SK-N-SH (cell line): Measurements from ENCODE around the gene WASF1. TPM values are rescaled to one million over a fixed set of nuclear protein-coding genes. Genes with fewer than 3 reads are reported as not detected.

Source experiments
- CTCF ChIA-PET: fragments of 300-600, 350-600 bp; formaldehyde crosslinking; extraction: SDS; loops from one replicate; lab custom pipeline; 2021; lab: Yijun Ruan, JAX
- POLR2A ChIA-PET: fragments of 350-600 bp; sonication (Branson Sonifier 250); formaldehyde crosslinking; extraction: SDS; loops from one replicate; lab custom pipeline; 2020; ENCODE audit warnings: antibody characterized with exemption, inconsistent platforms; lab: Yijun Ruan, JAX
- DNase-seq: peaks from one replicate; pipeline ENCODE4 v3.0.0; 2012
- H2AFZ ChIP-seq: fragments of 200-600 bp; sonication (generic); 2 replicates; pipeline ENCODE4 v1.8.1; 2016; ENCODE audit warnings: antibody characterized with exemption, mild to moderate bottlenecking, low read depth
- H3F3A ChIP-seq: fragments of 200-600 bp; sonication (generic); replicated peaks from 2 replicates; pipeline ENCODE3; 2016; ENCODE audit warnings: antibody characterized with exemption, mild to moderate bottlenecking; ENCODE audit not compliant: insufficient read depth
- H3K27ac ChIP-seq, 2 experiments: fragments of 200-500 bp in 1 of 2; fragments of 200-600 bp in 1 of 2; sonication (Bioruptor generic) in 1 of 2; sonication (generic), shearing (Covaris generic) in 1 of 2; 2 replicates each; pipeline versions ENCODE4 v1.5.1 to v1.6.1; 2014 to 2016; ENCODE audit warnings: low read depth in 2 of 2, inconsistent platforms in 1 of 2, low read length in 1 of 2, mild to moderate bottlenecking in 1 of 2, mixed read lengths in 1 of 2
- H3K27me3 ChIP-seq: fragments of 200-600 bp; sonication (generic), shearing (Covaris generic); 2 replicates; pipeline ENCODE4 v1.6.1; 2016; ENCODE audit warnings: mixed run types; ENCODE audit not compliant: insufficient read depth
- H3K36me3 ChIP-seq, 2 experiments: fragments of 200-500 bp in 1 of 2; fragments of 200-600 bp in 1 of 2; sonication (Bioruptor generic) in 1 of 2; sonication (generic) in 1 of 2; replicated peaks in 1 of 2; 2 replicates each; pipeline versions ENCODE3 to v1.5.1; 2014 to 2016; ENCODE audit warnings: low read length in 1 of 2, mild to moderate bottlenecking in 1 of 2; ENCODE audit not compliant: insufficient read depth in 2 of 2, control insufficient read depth in 1 of 2
- H3K4me1 ChIP-seq, 2 experiments: fragments of 200-500 bp in 1 of 2; fragments of 200-600 bp in 1 of 2; sonication (Bioruptor generic) in 1 of 2; sonication (generic), shearing (Covaris generic) in 1 of 2; 2 replicates each; pipeline versions ENCODE4 v1.5.1 to v1.6.1; 2014 to 2016; ENCODE audit warnings: low read depth in 1 of 2, low read length in 1 of 2, mixed run types in 1 of 2; ENCODE audit not compliant: insufficient read depth in 2 of 2, control insufficient read depth in 1 of 2
- H3K4me2 ChIP-seq: fragments of 200-600 bp; sonication (generic), shearing (Covaris generic); 2 replicates; pipeline ENCODE4 v1.6.1; 2017; ENCODE audit warnings: mixed run types
- H3K4me3 ChIP-seq, 2 experiments: fragments of 200-500 bp in 1 of 2; fragments of 200-600 bp in 1 of 2; sonication (Bioruptor generic) in 1 of 2; sonication (generic), shearing (Covaris generic) in 1 of 2; 2 replicates each; pipeline versions ENCODE4 v1.5.1 to v1.8.1; 2014 to 2016; ENCODE audit warnings: low read depth in 2 of 2, inconsistent platforms in 1 of 2, low read length in 1 of 2, mild to moderate bottlenecking in 1 of 2, mixed read lengths in 1 of 2, moderate library complexity in 1 of 2
- H3K79me2 ChIP-seq: fragments of 200-600 bp; sonication (generic); 2 replicates; pipeline ENCODE4 v1.8.1; 2017; ENCODE audit warnings: mild to moderate bottlenecking; ENCODE audit not compliant: insufficient read depth
- H3K9ac ChIP-seq: fragments of 200-600 bp; sonication (generic); 2 replicates; pipeline ENCODE4 v1.6.1; 2017; ENCODE audit warnings: mixed run types
- H3K9me2 ChIP-seq: fragments of 200-600 bp; sonication (generic); 2 replicates; pipeline ENCODE4 v1.6.1; 2017; ENCODE audit warnings: mixed run types
- H3K9me3 ChIP-seq: fragments of 200-600 bp; sonication (generic); 2 replicates; pipeline ENCODE4 v1.6.1; 2017; ENCODE audit warnings: mixed run types, mild to moderate bottlenecking, moderate library complexity
- H4K20me1 ChIP-seq: fragments of 200-600 bp; sonication (generic); 2 replicates; pipeline ENCODE4 v1.6.1; 2017; ENCODE audit warnings: mild to moderate bottlenecking, mixed run types; ENCODE audit not compliant: insufficient read depth
- CHD2 ChIP-seq: fragments of 150-350 bp; IDR thresholded peaks from 2 replicates; pipeline ENCODE4 v1.6.1; 2018; ENCODE audit warnings: low read length; ENCODE audit not compliant: partially characterized antibody
- CTCF ChIP-seq: fragments of 200-600 bp; sonication (generic); IDR thresholded peaks from 2 replicates; pipeline ENCODE4 v1.6.1; 2017; ENCODE audit warnings: antibody characterized with exemption, mild to moderate bottlenecking, moderate library complexity
- EP300 ChIP-seq, 2 experiments: IDR thresholded peaks; 2 replicates each; pipeline versions ENCODE4 v1.4.0 to v1.6.1; 2012; ENCODE audit warnings: borderline replicate concordance in 1 of 2, low read depth in 1 of 2, low read length in 1 of 2
- GABPA ChIP-seq: IDR thresholded peaks from 2 replicates; pipeline ENCODE4 v1.4.0; 2012; ENCODE audit warnings: low read depth, mild to moderate bottlenecking
- GATA2 ChIP-seq: sonication (generic); formaldehyde crosslinking; IDR thresholded peaks from 2 replicates; pipeline ENCODE4 v1.5.0; 2020; ENCODE audit warnings: mild to moderate bottlenecking, missing genetic modification reagents
- IRF3 ChIP-seq: fragments of 150-350 bp; IDR thresholded peaks from 2 replicates; pipeline ENCODE4 v1.6.1; 2016; ENCODE audit warnings: mild to moderate bottlenecking, low read depth, low read length
- MEF2A ChIP-seq: IDR thresholded peaks from 2 replicates; pipeline ENCODE4 v1.4.0; 2012; ENCODE audit warnings: low read depth, borderline replicate concordance
- NFIC ChIP-seq: IDR thresholded peaks from 2 replicates; pipeline ENCODE4 v1.4.0; 2012; ENCODE audit warnings: borderline replicate concordance
- POLR2AphosphoS5 ChIP-seq: IDR thresholded peaks from 2 replicates; pipeline ENCODE4 v1.6.1; 2012; ENCODE audit warnings: low read depth, low read length
- RAD21 ChIP-seq: IDR thresholded peaks from 2 replicates; pipeline ENCODE4 v1.6.1; 2012; ENCODE audit warnings: mild to moderate bottlenecking, low read length
- REST ChIP-seq: IDR thresholded peaks from 2 replicates; pipeline ENCODE4 v1.6.1; 2012; ENCODE audit warnings: mild to moderate bottlenecking, low read depth, low read length, moderate library complexity
- RFX5 ChIP-seq: IDR thresholded peaks from 2 replicates; pipeline ENCODE4 v1.6.1; 2012; ENCODE audit warnings: mild to moderate bottlenecking, improper control_type of control experiment, low read length
- SIN3A ChIP-seq: IDR thresholded peaks from 2 replicates; pipeline ENCODE4 v1.6.1; 2012; ENCODE audit warnings: low read depth, mild to moderate bottlenecking, low read length, moderate library complexity, borderline replicate concordance
- SMC3 ChIP-seq: IDR thresholded peaks from 2 replicates; pipeline ENCODE4 v1.6.1; 2012; ENCODE audit warnings: low read depth, low read length, improper control_type of control experiment
- TEAD4 ChIP-seq: IDR thresholded peaks from 2 replicates; pipeline ENCODE4 v1.4.0; 2012; ENCODE audit warnings: mild to moderate bottlenecking, borderline replicate concordance; ENCODE audit not compliant: insufficient read depth
- USF1 ChIP-seq: IDR thresholded peaks from 2 replicates; pipeline ENCODE4 v1.4.0; 2012; ENCODE audit warnings: low read depth, borderline replicate concordance
- USF2 ChIP-seq: fragments of 150-350 bp; IDR thresholded peaks from 2 replicates; pipeline ENCODE4 v1.6.1; 2017; ENCODE audit warnings: antibody characterized with exemption, low read length, low read depth, borderline replicate concordance
- YY1 ChIP-seq: IDR thresholded peaks from 2 replicates; pipeline ENCODE4 v1.4.0; 2012; ENCODE audit warnings: low read depth, mild to moderate bottlenecking
- ZBTB33 ChIP-seq: IDR thresholded peaks from 2 replicates; pipeline ENCODE4 v1.4.0; 2012; ENCODE audit warnings: low read depth, borderline replicate concordance
- WGBS: methylation state at CpG from one replicate; pipeline ENCODE4 v1.1.6; 2017; ENCODE audit warnings: low lambda C conversion rate; 5-methylcytosine and 5-hydroxymethylcytosine counted together
- polyA plus RNA-seq, 3 experiments: library from polyadenylated mRNA; depleted of rRNA; stranded (reverse); fragments of >200 nt; gene quantifications; 2 replicates each; pipeline ENCODE4 v1.2.3, GENCODE V29; 2012

WASF1 gene
- polyA plus RNA-seq, 1 of the 3 experiments (the other 2 are of a cell fraction), result 31.4 TPM

GRCh38 chr6:110054664-110055386, 124.6 kb downstream of the WASF1 start:
- Histone ChIP-seq H3F3A (no peaks in the 10 kb centered on the region), H3K36me3 (no peaks in the 10 kb centered on the region), H3K4me2 (no peak overlapping the region), H2AFZ (no peak overlapping the region), H3K27me3 (no peaks in the 10 kb centered on the region), H4K20me1 (no peaks in the 10 kb centered on the region), H3K4me3 (no peak overlapping the region), H3K27ac (no peak overlapping the region), H3K4me1 (no peaks in the 10 kb centered on the region; a peak in 2 of 4 replicates), H3K9me2 (no peaks in the 10 kb centered on the region), H3K9me3 (no peaks in the 10 kb centered on the region), H3K79me2 (no peaks in the 10 kb centered on the region), H3K9ac (no peak overlapping the region)
- ChIA-PET CTCF (interaction anchor here (0.7 to 3.8 kb wide), 10 partner anchors 10 to 523 kb away, joined by 3 to 50 read pairs (median 6); no protein-coding TSS in a partner anchor), POLR2A (no interaction called here)
- no peak for DNase-seq
- 50% methylated on average over 12 of the region's 15 CpGs for WGBS
- TF ChIP-seq USF2 (no peak), YY1 (no peak), CHD2 (no peak), USF1 (no peak), GABPA (no peak), TEAD4 (no peak), SIN3A (no peak), RAD21 (no peak), ZBTB33 (no peak), REST (no peak), CTCF (no peak), RFX5 (no peak), GATA2 (no peak), EP300 (IDR thresholded peaks at IDR 0.05; ENCODE audit: borderline replicate concordance in 1 of 2, low read depth in 1 of 2, low read length in 1 of 2) (no peak), SMC3 (no peak), NFIC (no peak), MEF2A (no peak), POLR2AphosphoS5 (no peak), IRF3 (no peak)
